ENCODE data around the gene ZKSCAN4. TPM values are rescaled to one million over a fixed set of nuclear protein-coding genes. Genes with fewer than 3 reads are reported as not detected.

The ZKSCAN4 gene
- total RNA-seq, 1 donor from 2014 or later = 3.1 TPM

GRCh38 chr6:28248916-28249315 lies 3.2 kb downstream of the ZKSCAN4 start:
- H3K4me1 ChIP-seq = peaks cover 3 to 13% of the 10 kb centered on the region in 2 donors
- no peak overlapping the region for H3K27ac ChIP-seq
- TF ChIP-seq CTCF (IDR thresholded peaks at IDR 0.05) = no peak
- peaks cover 34 to 43% of the 10 kb centered on the region in 2 donors for H3K36me3 ChIP-seq
- no peak overlapping the region for H3K4me3 ChIP-seq
- H3K9me3 ChIP-seq = no peaks in the 10 kb centered on the region
- intact Hi-C loops (cut with DNase I) = no loop called here
- DNase-seq (ENCODE audit: low spot score in 2 of 2) = no peak
- H3K27me3 ChIP-seq = no peaks in the 10 kb centered on the region

GRCh38 chr6:28245206-28245941 lies 6.7 kb downstream of the ZKSCAN4 start:
- no peak for DNase-seq (ENCODE audit: low spot score in 2 of 2)
- intact Hi-C loops (cut with DNase I) = no loop called here
- peaks cover 36 to 45% of the 10 kb centered on the region in 2 donors for H3K36me3 ChIP-seq
- H3K4me1 ChIP-seq = no peaks in the 10 kb centered on the region
- TF ChIP-seq CTCF (IDR thresholded peaks at IDR 0.05) = no peak
- H3K9me3 ChIP-seq = no peaks in the 10 kb centered on the region
- no peaks in the 10 kb centered on the region for H3K27me3 ChIP-seq
- H3K27ac ChIP-seq = no peak overlapping the region
- no peak overlapping the region for H3K4me3 ChIP-seq

GRCh38 chr6:28243946-28244345 lies 8.1 kb downstream of the ZKSCAN4 start:
- no peaks in the 10 kb centered on the region for H3K27me3 ChIP-seq
- no peak for DNase-seq (ENCODE audit: low spot score in 2 of 2)
- H3K4me3 ChIP-seq = no peak overlapping the region
- H3K36me3 ChIP-seq = peaks cover 36 to 45% of the 10 kb centered on the region in 2 donors
- H3K4me1 ChIP-seq = no peaks in the 10 kb centered on the region
- intact Hi-C loops (cut with DNase I) = no loop called here
- H3K9me3 ChIP-seq = no peaks in the 10 kb centered on the region
- TF ChIP-seq CTCF (IDR thresholded peaks at IDR 0.05) = no peak
- no peak overlapping the region for H3K27ac ChIP-seq

GRCh38 chr6:28240471-28240870 lies 11.6 kb downstream of the ZKSCAN4 start:
- no peak for DNase-seq (ENCODE audit: low spot score in 2 of 2)
- Histone ChIP-seq H3K9me3 (no peaks in the 10 kb centered on the region), H3K36me3 (peaks cover 14 to 16% of the 10 kb centered on the region in 2 donors), H3K27ac (no peak overlapping the region), H3K27me3 (no peaks in the 10 kb centered on the region), H3K4me1 (no peaks in the 10 kb centered on the region), H3K4me3 (no peak overlapping the region)
- intact Hi-C loops (cut with DNase I) = no loop called here
- TF ChIP-seq CTCF (IDR thresholded peaks at IDR 0.05) = no peak

GRCh38 chr6:28239636-28240035 lies 12.4 kb downstream of the ZKSCAN4 start:
- Histone ChIP-seq H3K4me1 (no peaks in the 10 kb centered on the region), H3K36me3 (peaks cover 7 to 8% of the 10 kb centered on the region in 2 donors), H3K9me3 (no peaks in the 10 kb centered on the region), H3K27ac (no peak overlapping the region), H3K4me3 (no peak overlapping the region), H3K27me3 (no peaks in the 10 kb centered on the region)
- no peak for DNase-seq (ENCODE audit: low spot score in 2 of 2)
- no peak for TF ChIP-seq CTCF (IDR thresholded peaks at IDR 0.05)
- intact Hi-C loops (cut with DNase I) = no loop called here
